Neutrophil (primary cell): ENCODE results near the gene MX1.

Source experiments
- H3K27ac ChIP-seq: fragments of 200-600 bp; sonication (generic); 2 replicates; pipeline ENCODE4 v1.5.1; 2016; ENCODE audit warnings: mild to moderate bottlenecking, moderate library complexity
- H3K27me3 ChIP-seq: fragments of 200-600 bp; sonication (generic); 2 replicates; pipeline ENCODE4 v1.6.0; 2016; ENCODE audit warnings: mild to moderate bottlenecking
- H3K36me3 ChIP-seq: fragments of 200-600 bp; sonication (generic); 2 replicates; pipeline ENCODE4 v1.5.1; 2017
- H3K4me1 ChIP-seq, 2 experiments: fragments of 200-600 bp in 1 of 2; sonication (generic) in 1 of 2; 1 replicate in 1 of 2; 2 replicates in 1 of 2; pipeline versions ENCODE4 v1.5.1 to v1.6.1; 2013 to 2016; ENCODE audit warnings: low read depth in 1 of 2, low read length in 1 of 2, mild to moderate bottlenecking in 1 of 2, moderate library complexity in 1 of 2; ENCODE audit not compliant: control insufficient read depth in 1 of 2, insufficient read depth in 1 of 2
- H3K4me3 ChIP-seq, 2 experiments: fragments of 200-600 bp in 1 of 2; sonication (generic) in 1 of 2; 1 replicate in 1 of 2; 2 replicates in 1 of 2; pipeline ENCODE4 v1.5.1; 2013 to 2016; ENCODE audit warnings: low read depth in 1 of 2, low read length in 1 of 2, mild to moderate bottlenecking in 1 of 2, moderate library complexity in 1 of 2
- H3K9me3 ChIP-seq: fragments of 200-600 bp; sonication (generic); 2 replicates; pipeline ENCODE4 v1.5.1; 2016
- CTCF ChIP-seq: fragments of 200-600 bp; sonication (generic); IDR thresholded peaks from 2 replicates; pipeline ENCODE4 v1.5.1; 2016; ENCODE audit warnings: antibody characterized with exemption

MX1 gene

GRCh38 chr21:41442481-41443186 lies 16.6 kb downstream of the MX1 start:
- no peak for TF ChIP-seq CTCF
- Histone ChIP-seq H3K4me3 (no peak overlapping the region), H3K27me3 (no peaks in the 10 kb centered on the region), H3K4me1 (no peaks in the 10 kb centered on the region), H3K36me3 (peaks cover 80% of the 10 kb centered on the region), H3K9me3 (no peaks in the 10 kb centered on the region), H3K27ac (no peak overlapping the region)

GRCh38 chr21:41443562-41443961 lies 17.5 kb downstream of the MX1 start:
- no peaks in the 10 kb centered on the region for H3K9me3 ChIP-seq
- no peaks in the 10 kb centered on the region for H3K27me3 ChIP-seq
- peaks cover 70% of the 10 kb centered on the region for H3K36me3 ChIP-seq
- TF ChIP-seq CTCF = no peak
- no peaks in the 10 kb centered on the region for H3K4me1 ChIP-seq
- H3K4me3 ChIP-seq = no peak overlapping the region
- H3K27ac ChIP-seq = no peak overlapping the region

GRCh38 chr21:41444703-41445464 lies 18.8 kb downstream of the MX1 start:
- no peak for TF ChIP-seq CTCF
- Histone ChIP-seq H3K4me1 (no peaks in the 10 kb centered on the region), H3K36me3 (peaks cover 69% of the 10 kb centered on the region)

GRCh38 chr21:41445465-41445862 lies 19.4 kb downstream of the MX1 start:
- TF ChIP-seq CTCF = no peak
- Histone ChIP-seq H3K4me3 (no peak overlapping the region), H3K27me3 (no peaks in the 10 kb centered on the region), H3K9me3 (no peaks in the 10 kb centered on the region), H3K4me1 (no peaks in the 10 kb centered on the region), H3K27ac (no peak overlapping the region), H3K36me3 (peaks cover 71% of the 10 kb centered on the region)

More at GRCh38 chr21:41444703-41445464, 18.8 kb downstream of the MX1 start:
- Histone ChIP-seq H3K9me3 (no peaks in the 10 kb centered on the region), H3K27me3 (no peaks in the 10 kb centered on the region), H3K4me3 (no peak overlapping the region), H3K27ac (no peak overlapping the region)

- H3K27ac ChIP-seq = no peak overlapping the region
- no peaks in the 10 kb centered on the region for H3K9me3 ChIP-seq
- H3K36me3 ChIP-seq = peaks cover 61% of the 10 kb centered on the region
- no peaks in the 10 kb centered on the region for H3K27me3 ChIP-seq
- no peak overlapping the region for H3K4me3 ChIP-seq
- no peaks in the 10 kb centered on the region for H3K4me1 ChIP-seq
- no peak for TF ChIP-seq CTCF
Measured at GRCh38 chr21:41446586-41446985, 20.5 kb downstream of the MX1 start.
